HG03469 (cell line): ENCODE measurements around the gene HNRNPL.
"Not testable (repeated sequence)": the region's sequence is repeated elsewhere in the genome, so short reads cannot be mapped to it uniquely, and the experiment has no call there.

Experiments
- ATAC-seq: cut with Tn5 transposase; IDR thresholded peaks from one replicate; pipeline ENCODE4 v1.9.1; 2021; ENCODE audit warnings: mild to moderate bottlenecking, moderate library complexity, moderate number of reproducible peaks; ENCODE audit not compliant: unreplicated experiment

HNRNPL gene

DNA sequence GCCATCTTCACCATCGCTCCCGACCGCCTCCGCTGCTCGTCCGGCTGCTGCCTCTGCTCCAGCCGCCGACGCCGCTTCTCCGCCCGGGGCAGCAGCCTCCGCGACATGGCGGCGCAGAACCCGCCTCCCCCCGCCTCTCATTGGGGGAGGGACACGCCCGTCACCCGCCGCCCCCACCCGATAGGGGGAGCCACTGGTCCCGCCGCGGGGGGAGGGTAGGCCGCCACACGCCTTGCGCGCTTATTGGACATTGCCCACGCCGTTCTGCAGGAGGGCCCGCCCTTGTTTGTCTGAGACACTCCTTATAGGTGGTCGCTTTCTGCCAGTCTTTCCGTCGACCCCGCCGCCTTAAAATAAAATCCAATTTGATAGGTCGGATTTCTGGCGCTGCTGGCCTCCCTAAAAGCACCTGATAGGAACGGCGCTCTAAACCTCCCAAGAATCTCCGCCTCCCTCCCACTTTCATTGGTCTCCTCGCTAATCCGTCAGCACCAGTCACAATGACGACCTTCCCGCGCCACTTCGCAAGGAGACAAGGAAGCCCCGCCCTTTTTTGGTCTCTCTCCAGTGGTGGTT is at the start of gene HNRNPL:
Gene HNRNPL, minus strand, starts transcription at position 127 of the 576 bp plus-strand sequence. Its CDS starts 20 bp downstream, at position 107.
- ATAC-seq, result no peak

GRCh38 chr19:38898788-38899446 is 49.1 kb upstream of the HNRNPL start:
- no peak for ATAC-seq

- no peak for ATAC-seq
Measured at GRCh38 chr19:38894968-38895367, 45.2 kb upstream of the HNRNPL start.

DNA sequence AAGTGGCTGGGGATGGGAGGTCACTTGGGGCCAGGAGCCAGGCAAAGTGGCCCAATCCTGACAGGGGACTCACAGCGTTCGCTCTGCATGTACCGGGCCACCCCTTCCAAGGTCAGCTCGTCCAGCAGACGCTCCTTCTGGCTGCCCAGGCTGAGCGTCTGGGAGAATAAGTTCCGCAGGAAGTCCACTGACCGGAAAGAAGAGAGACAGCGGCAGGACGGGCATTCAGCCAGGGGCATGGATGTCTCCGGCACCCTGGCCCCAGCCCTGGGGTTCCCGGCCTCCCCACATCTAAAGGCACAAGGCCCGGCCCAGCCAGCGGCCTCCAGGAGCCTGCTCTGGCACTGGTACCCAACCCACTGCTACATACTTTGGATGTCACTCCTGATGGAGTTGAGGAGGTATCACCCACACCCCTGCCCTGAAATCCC is 43.6 kb upstream of the HNRNPL start:
- no peak for ATAC-seq

GRCh38 chr19:38892841-38893240 is 43.1 kb upstream of the HNRNPL start:
- ATAC-seq, result no peak

DNA sequence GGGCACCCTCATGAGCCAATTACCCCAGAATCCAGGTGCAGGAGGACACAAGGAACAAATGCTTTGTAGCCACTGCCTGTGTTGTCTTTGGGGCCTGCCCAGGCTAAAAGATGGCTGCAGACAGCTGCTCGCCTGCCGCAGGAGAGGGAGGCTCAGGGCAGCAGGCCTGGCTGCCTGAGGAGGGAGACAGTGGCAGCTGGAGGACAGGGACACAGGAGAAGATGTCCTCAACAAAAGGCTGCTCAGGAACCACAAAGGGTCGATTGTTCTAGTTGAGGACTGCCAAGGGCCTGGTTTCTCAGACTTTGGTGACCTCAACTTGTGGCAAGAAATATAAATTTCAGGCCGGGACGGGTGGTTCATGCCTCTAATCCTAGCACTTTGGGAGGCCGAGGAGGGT is 42.0 kb upstream of the HNRNPL start:
- ATAC-seq, result no peak

DNA sequence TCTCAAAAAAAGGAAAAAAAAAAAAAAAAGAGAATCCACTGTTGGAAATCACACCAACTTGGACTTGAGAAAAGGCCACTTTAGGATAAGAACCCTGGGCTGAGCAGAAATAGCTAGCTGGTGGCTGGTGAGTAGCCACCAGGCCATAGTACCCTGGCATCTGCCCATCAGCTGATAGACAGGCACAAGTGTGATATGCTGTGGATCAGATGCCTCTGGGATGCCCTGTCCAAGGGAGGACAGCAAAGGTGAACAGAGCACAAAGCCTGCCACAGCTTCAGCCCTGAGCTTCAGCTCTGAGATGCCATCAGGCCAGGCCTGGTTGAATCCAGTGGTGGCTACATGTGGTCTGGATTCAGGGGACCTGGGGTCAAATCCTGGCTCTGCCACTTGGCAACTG is 40.9 kb upstream of the HNRNPL start:
- ATAC-seq, result no peak

DNA sequence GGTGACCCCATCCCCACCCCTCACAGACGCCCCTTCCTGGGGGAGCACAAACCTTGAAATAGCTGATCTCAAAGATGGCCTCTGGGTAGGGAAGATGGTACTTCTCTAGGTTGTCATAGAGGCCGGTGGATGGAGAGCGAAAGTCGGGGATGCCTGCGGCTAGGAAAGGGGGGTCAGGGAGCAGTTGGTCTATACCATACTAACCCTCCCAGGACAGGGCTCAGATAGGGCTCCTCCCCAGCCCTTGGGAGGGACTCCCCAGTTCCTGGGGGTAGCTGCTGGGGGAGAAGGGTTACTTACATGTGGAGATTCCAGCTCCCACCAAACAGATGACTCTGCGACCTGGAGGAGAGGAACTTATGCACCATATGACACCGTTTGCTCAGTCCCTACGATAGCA is 40.0 kb upstream of the HNRNPL start:
- no peak for ATAC-seq

GRCh38 chr19:38888876-38889275 is 39.1 kb upstream of the HNRNPL start:
- no peak for ATAC-seq

DNA sequence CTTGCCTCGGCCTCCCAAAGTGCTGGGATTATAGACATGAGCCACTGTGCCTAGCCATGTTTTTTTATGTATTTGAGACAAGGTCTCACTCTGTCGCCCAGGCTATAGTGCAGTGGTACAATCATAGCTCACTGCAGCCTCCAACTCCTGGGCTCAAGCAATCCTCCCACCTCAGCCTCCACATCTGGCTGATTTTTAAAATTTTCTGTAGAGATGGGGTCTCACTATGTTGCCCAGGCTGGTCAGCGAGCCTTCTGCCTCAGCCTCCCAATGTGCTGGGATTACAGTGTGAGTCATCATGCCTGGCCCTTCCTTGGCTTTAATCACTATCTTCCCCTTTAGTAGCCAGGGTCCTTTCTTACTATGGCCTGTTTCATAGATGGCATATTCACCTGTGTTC is 34.9 kb upstream of the HNRNPL start:
- not testable (repeated sequence) for ATAC-seq

GRCh38 chr19:38883286-38883685 is 33.5 kb upstream of the HNRNPL start:
- no peak for ATAC-seq

DNA sequence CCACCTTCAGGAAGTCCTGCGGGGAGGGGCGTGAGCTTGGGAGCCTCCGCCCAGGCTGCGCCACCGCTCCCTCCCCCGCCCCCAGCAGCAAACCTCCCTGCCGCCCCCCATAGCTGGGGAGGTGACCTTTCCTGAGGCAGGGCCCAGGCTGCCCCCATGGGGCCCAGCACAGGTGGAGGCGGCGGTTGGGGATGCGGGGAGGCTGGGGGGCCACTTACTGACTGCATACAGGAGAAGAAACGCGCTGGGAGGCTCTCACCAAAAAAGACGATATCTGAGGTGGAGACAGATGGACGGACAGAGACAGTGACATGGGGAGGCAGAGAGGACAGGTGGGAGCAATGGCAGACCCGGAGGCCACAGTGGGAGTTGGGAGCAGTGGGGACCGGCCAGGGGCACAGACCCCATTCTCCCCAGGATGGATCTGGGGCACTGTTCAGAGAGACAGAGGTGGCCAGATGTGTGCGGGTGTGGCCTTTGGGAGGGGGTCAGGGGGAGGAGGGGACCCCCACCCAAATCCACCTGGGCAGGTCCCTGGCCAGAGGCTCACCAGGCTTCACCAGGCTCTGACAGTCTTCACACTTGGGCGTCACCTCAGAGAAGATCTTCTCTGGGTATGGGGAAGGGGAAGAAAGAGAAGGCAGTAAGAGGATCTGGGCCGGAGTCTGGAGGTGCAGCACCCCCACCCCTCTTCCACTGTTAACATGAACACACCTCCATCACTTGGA is 31.3 kb upstream of the HNRNPL start:
- ATAC-seq, result no peak

DNA sequence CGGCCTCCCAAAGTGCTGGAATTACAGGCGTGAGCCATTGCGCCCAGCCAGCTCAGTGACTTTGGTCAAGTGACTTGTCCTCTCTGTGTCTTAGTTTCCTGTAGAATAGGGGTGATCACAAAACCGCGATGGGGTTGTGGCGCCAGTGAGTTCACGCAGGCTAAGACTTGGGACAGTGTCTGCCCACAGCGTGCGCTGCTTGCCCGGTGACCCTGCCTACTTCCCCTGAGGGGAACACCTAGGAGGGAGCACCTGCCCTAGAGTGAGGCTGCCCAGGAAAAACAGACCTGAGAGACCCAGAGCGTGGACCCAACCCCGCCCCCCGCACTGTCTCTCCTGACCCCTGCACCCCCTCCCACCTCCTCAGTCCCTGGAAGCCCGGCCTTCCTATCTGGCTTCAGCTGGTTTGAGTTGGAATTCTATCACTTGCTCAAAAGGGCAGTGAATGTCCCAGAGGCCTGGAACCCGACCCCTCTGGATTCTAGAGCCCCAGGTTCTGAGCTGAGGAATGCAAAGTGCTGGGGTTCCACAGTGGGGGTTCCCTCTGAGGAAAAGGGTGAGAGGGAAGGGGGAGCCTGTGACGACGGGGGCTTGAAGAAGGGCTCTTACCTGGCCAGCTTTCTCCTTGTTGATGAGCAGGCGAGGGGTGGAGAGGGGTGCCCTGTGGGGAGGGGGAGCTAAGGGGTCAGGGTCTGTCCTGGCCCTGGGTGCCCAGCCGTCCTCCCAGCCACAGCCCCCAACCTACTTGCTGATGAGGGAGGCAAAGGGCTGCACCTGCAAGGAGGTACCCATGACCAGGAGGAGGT is 30.5 kb upstream of the HNRNPL start:
- no peak for ATAC-seq

DNA sequence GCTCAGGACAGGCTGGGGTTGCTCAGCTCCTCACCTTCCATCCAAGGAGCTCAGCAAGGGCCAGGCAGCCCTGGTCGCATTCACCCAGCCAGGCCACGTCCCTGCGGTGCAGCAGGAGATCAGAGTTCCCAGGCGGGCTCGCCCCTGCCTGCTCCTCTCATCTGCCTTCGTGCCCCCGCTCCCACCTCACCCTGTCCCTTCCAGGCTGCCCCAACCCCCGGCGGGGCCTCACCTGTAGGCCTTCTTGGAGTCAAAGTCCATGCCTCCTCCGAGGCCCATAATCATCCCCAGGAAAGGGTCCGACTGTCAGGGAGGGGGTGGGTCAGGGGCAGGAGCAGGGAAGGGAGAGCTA is 29.6 kb upstream of the HNRNPL start:
- ATAC-seq, result no peak

DNA sequence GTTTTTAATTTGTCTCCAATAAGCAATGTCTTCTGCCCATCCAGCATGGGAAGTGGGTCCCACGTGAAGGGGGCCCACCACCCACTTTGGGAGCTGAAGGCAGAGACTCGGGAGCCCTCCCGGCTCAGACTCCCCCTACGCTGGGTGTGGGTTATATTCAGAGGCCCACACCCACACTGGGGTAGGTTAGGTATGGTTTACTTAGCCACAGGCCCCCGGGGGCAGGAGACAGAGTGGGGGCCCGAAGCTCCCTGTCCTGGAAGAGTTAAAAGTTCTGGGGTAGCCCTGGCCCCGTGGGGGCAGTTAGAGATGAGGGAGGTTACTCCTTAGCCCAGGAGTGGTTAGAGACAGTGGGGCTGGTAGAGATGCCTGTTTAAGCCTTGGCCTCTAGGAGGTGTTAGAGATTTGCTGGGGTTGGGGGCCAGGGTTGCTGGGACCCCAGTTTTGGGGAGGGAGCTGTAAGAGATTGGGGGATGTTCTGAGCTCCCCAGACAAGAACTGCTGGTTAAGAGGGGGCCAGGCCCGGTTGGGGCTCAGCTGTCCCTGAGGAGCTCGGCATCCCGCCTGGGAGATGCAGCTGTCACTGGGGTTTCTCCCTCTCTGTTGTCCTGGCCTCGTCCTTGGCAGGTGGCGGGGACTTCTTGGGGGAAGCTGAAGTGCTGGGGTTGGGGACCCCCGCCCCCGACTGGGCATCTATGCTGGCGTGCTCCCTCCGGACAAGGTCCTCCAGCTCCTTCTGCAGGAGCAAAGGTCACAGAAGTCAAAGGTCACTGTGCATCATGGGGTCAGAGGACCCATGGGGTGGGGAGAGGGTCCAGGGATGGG is 29.0 kb upstream of the HNRNPL start:
- no peak for ATAC-seq

DNA sequence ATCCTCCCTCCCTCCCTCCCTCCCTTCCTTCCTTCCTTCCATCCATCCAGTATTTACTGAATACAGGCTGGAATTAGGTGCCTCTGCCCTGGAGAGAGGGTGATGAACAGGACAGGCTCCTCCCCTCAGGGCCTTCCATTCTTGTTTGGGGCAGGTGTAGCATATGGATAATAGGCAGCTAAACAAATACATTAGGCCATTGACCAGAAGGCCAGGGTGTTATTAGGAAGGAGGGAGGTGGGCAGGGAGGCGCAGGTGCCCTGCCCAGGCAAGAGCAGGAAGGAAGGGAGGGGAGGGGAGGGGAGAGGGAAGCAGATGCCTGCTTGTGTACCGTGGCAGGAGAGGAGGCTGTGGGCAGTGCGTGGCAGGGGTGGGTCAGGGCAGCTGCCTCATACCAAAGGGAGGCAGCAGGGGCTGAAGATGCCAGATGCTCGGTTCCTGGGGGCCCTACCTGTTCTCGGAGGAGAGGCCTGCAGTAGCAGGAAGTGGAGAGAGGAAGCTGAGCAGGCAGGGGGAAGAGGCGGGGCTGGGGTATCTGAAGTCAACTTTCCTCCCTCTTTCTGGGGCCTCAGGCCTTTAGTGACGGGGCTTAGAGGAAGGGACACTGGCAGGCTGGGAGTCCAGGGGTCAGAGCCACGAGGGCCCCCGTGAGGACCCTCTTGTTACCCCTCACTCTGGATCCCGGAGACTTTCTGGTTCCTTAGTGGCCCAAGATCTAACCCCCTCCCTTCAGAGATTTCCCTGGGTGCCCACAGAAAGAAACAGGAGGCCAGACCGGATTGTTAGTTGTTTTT is 28.2 kb upstream of the HNRNPL start, which contains the start of gene RINL:
Gene RINL, minus strand, starts transcription at position 495 of the 794 bp plus-strand sequence. CDS start 1,533 bp downstream, outside the sequence.
- ATAC-seq, result no peak

- no peak for ATAC-seq
Measured at GRCh38 chr19:38875656-38876395, 26.0 kb upstream of the HNRNPL start.

DNA sequence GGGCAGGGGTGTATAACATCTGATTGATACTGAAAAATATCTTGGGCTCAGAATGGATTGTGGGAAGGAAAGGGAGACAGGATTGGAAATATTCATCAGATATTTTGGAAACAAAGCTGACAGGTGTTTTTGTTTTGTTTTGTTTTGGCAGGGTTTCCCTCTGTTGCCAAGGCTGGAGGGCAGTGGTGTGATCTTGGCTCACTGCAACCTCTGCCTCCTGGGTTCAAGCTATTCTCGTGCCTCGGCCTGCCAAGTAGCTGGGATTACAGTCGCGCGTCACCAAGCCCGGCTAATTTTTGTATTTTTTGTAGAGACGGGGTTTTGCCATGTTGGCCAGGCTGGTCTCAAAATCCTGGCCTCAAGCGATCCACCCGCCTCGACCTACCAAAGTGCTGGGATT is 23.6 kb upstream of the HNRNPL start:
- ATAC-seq, result not testable (repeated sequence)

GRCh38 chr19:38870612-38871011 is 20.8 kb upstream of the HNRNPL start:
- no peak for ATAC-seq
